ENCODE results near the gene TIMP2. TPM values are rescaled to one million over a fixed set of nuclear protein-coding genes. Genes with fewer than 3 reads are reported as not detected.
A peak's percentile ranks its signal among the peaks of the same experiment; 100 is the strongest.
"Not testable (repeated sequence)": the region's sequence is repeated elsewhere in the genome, so short reads cannot be mapped to it uniquely, and the experiment has no call there.

Gene TIMP2
- polyA plus RNA-seq, 2 of the 4 experiments (the other 2 are of a cell fraction) = 68.1 to 166 TPM

DNA sequence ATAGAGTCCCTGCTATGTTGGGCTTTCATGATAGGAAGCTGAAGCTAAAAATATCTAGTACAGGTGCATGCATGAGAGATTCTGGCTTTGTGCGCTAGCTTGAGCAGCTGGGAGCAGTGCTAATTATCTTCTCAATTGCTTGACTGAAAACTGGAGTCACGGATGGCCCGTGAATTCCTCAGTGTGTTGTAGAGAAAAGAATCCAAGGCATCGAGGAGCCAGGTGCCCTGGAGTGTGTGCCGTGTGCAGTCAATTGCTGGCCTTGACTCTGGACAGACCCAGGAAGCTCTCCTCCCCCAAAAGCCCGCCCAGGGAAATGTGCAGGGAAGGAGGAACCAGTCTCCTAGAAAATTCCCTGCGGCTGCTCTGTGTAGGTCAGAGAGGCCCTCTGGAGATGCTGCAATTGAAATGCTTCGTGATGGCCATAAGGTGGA lies 40.3 kb upstream of the TIMP2 start:
- 77% methylated on average over 8 of the region's 8 CpGs for WGBS (ENCODE audit: missing lambda C conversion rate)
- POLR2A ChIA-PET = interaction anchor here (0.9 kb wide), 1 partner anchor 30 kb away, joined by 3 read pairs; no protein-coding TSS in a partner anchor
- 0 out of 5 replicates have a peak, but pooled peaks of 1 of the 2 experiments have one; percentile 2 for TF ChIP-seq RAD21 (conservative IDR thresholded peaks at IDR 0.05 in 1 of 2, IDR thresholded peaks at IDR 0.05 in 1 of 2)
- no peak for TF ChIP-seq ZFP36 (IDR thresholded peaks at IDR 0.05; ENCODE audit: borderline replicate concordance, partially characterized antibody)
- Histone ChIP-seq H3K4me2 (no peak overlapping the region), H3K27ac (no peak overlapping the region), H3K9me3 (no peaks in the 10 kb centered on the region), H3K4me3 (no peak overlapping the region), H3K4me1 (peaks cover 13% of the 10 kb centered on the region)
- DNase-seq (ENCODE audit: low read depth in 1 of 2, low spot score in 1 of 2) (no peak), FAIRE-seq (no peak), ATAC-seq (peak in 1 of 2 experiments; percentile 10; a peak in 1 of 6 replicates)
- CTCF ChIA-PET = interaction anchor here (1.0 to 12.6 kb wide), 9 partner anchors 9 to 122 kb away, joined by 3 to 321 read pairs (median 5); no protein-coding TSS in a partner anchor

DNA sequence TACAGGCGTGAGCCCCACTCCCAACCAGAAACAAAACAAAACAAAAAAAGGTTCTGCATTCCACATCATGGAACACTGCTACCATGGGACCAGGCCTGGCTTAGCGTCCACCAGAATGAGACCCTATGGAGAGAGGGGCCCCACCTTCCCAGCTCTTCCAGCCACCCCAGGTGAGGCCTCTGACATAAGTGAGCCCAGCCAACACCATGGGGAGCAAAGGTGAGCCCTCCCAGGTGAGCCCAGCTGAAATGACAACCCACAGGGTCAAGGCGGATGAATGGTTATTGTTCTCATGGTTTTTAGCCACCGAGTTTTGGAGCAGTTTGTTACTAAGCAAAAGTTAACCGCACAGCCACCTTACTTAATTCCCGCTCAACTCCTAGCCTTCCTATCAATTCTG lies 38.2 kb upstream of the TIMP2 start:
- no peak overlapping the region for H3K4me2 ChIP-seq
- WGBS (ENCODE audit: missing lambda C conversion rate) = 86% methylated on average over 6 of the region's 6 CpGs
- no peaks in the 10 kb centered on the region for H3K9me3 ChIP-seq
- FAIRE-seq (no peak), ATAC-seq (no peak), DNase-seq (ENCODE audit: low read depth in 1 of 2, low spot score in 1 of 2) (no peak)
- peaks cover 19% of the 10 kb centered on the region for H3K4me1 ChIP-seq
- no peak overlapping the region for H3K4me3 ChIP-seq
- POLR2A ChIA-PET = no interaction called here
- H3K27ac ChIP-seq = 0 out of 6 replicates have a peak overlapping the region, but pooled peaks of 1 of the 2 experiments have one; percentile 4
- CTCF ChIA-PET = interaction anchor here (0.7 to 12.6 kb wide), 6 partner anchors 9 to 176 kb away, joined by 3 to 321 read pairs (median 4); no protein-coding TSS in a partner anchor
- TF ChIP-seq NFE2L2 (conservative IDR thresholded peaks at IDR 0.05; ENCODE audit: low read length) (no peak), EHF (CRISPR knock-in tag; IDR thresholded peaks at IDR 0.05) (no peak), HEYL (CRISPR knock-in tag; IDR thresholded peaks at IDR 0.05) (no peak), FOSB (CRISPR knock-in tag; IDR thresholded peaks at IDR 0.05) (no peak), RNF2 (IDR thresholded peaks at IDR 0.05; ENCODE audit: borderline replicate concordance, low read depth) (no peak), RCOR1 (IDR thresholded peaks at IDR 0.05; ENCODE audit: low read depth, low read length) (no peak), EP300 (IDR thresholded peaks at IDR 0.05) (no peak), HOXB13 (CRISPR knock-in tag; IDR thresholded peaks at IDR 0.05; ENCODE audit: low read depth) (no peak), CBX8 (IDR thresholded peaks at IDR 0.05) (no peak), EHMT2 (IDR thresholded peaks at IDR 0.05; ENCODE audit: low read depth) (no peak), MYC (IDR thresholded peaks at IDR 0.05; ENCODE audit: borderline replicate concordance, low read length) (no peak), MAZ (IDR thresholded peaks at IDR 0.05; ENCODE audit: borderline replicate concordance, low read depth, low read length) (no peak)
- TF ChIP-seq, protein P1, sequence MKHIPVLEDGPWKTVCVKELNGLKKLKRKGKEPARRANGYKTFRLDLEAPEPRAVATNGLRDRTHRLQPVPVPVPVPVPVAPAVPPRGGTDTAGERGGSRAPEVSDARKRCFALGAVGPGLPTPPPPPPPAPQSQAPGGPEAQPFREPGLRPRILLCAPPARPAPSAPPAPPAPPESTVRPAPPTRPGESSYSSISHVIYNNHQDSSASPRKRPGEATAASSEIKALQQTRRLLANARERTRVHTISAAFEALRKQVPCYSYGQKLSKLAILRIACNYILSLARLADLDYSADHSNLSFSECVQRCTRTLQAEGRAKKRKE (CRISPR knock-in tag; IDR thresholded peaks at IDR 0.05; ENCODE audit: low read depth) = no peak
- TF ChIP-seq, protein P2, sequence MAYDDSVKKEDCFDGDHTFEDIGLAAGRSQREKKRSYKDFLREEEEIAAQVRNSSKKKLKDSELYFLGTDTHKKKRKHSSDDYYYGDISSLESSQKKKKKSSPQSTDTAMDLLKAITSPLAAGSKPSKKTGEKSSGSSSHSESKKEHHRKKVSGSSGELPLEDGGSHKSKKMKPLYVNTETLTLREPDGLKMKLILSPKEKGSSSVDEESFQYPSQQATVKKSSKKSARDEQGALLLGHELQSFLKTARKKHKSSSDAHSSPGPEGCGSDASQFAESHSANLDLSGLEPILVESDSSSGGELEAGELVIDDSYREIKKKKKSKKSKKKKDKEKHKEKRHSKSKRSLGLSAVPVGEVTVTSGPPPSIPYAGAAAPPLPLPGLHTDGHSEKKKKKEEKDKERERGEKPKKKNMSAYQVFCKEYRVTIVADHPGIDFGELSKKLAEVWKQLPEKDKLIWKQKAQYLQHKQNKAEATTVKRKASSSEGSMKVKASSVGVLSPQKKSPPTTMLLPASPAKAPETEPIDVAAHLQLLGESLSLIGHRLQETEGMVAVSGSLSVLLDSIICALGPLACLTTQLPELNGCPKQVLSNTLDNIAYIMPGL (CRISPR knock-in tag; IDR thresholded peaks at IDR 0.05; ENCODE audit: borderline replicate concordance) = no peak
- TF ChIP-seq, protein P3, sequence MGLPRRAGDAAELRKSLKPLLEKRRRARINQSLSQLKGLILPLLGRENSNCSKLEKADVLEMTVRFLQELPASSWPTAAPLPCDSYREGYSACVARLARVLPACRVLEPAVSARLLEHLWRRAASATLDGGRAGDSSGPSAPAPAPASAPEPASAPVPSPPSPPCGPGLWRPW (IDR thresholded peaks at IDR 0.05) = no peak
- TF ChIP-seq, protein P4, sequence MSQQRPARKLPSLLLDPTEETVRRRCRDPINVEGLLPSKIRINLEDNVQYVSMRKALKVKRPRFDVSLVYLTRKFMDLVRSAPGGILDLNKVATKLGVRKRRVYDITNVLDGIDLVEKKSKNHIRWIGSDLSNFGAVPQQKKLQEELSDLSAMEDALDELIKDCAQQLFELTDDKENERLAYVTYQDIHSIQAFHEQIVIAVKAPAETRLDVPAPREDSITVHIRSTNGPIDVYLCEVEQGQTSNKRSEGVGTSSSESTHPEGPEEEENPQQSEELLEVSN (IDR thresholded peaks at IDR 0.05; ENCODE audit: borderline replicate concordance, low read depth) = no peak
- TF ChIP-seq, protein P5, sequence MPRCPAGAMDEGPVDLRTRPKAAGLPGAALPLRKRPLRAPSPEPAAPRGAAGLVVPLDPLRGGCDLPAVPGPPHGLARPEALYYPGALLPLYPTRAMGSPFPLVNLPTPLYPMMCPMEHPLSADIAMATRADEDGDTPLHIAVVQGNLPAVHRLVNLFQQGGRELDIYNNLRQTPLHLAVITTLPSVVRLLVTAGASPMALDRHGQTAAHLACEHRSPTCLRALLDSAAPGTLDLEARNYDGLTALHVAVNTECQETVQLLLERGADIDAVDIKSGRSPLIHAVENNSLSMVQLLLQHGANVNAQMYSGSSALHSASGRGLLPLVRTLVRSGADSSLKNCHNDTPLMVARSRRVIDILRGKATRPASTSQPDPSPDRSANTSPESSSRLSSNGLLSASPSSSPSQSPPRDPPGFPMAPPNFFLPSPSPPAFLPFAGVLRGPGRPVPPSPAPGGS (IDR thresholded peaks at IDR 0.05) = no peak
- TF ChIP-seq, protein P6, sequence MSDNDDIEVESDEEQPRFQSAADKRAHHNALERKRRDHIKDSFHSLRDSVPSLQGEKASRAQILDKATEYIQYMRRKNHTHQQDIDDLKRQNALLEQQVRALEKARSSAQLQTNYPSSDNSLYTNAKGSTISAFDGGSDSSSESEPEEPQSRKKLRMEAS (IDR thresholded peaks at IDR 0.05) = no peak

DNA sequence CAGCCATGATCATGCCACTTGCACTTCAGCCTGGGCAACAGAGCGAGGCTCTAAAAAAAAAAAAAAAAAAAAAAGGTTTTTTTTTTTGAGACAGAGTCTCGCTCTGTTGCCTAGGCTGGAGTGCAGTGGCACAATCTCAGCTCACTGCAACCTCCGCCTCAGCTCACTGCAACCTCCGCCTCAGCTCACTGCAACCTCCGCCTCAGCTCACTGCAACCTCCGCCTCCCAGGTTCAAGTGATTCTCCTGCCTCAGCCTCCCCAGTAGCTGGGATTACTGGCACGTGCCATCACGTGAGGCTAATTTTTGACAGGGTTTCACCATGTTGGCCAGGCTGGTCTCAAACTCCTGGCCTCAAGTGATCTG lies 37.8 kb upstream of the TIMP2 start:
- DNase-seq (ENCODE audit: low read depth in 1 of 2, low spot score in 1 of 2); H3K27ac ChIP-seq; H3K4me3 ChIP-seq; ATAC-seq; POLR2A ChIA-PET; H3K4me2 ChIP-seq; H3K9me3 ChIP-seq; FAIRE-seq: not testable (repeated sequence)
- WGBS (ENCODE audit: missing lambda C conversion rate) = 96% methylated on average over 8 of the region's 8 CpGs
- CTCF ChIA-PET = interaction anchor here (0.7 to 12.6 kb wide), 8 partner anchors 9 to 123 kb away, joined by 3 to 321 read pairs (median 4); no protein-coding TSS in a partner anchor
- peaks cover 23% of the 10 kb centered on the region for H3K4me1 ChIP-seq
